AG08396 (cell line): ENCODE results near the gene NAPB.

ENCODE experiments used
- DNase-seq: peaks from one replicate; pipeline ENCODE4 v3.0.0; 2012; ENCODE audit warnings: low spot score, mixed read lengths

The NAPB gene

GRCh38 chr20:23437126-23437899 is 16.0 kb upstream of the NAPB start:
- no peak for DNase-seq

GRCh38 chr20:23436681-23437080 is 15.4 kb upstream of the NAPB start:
- DNase-seq = no peak

DNA sequence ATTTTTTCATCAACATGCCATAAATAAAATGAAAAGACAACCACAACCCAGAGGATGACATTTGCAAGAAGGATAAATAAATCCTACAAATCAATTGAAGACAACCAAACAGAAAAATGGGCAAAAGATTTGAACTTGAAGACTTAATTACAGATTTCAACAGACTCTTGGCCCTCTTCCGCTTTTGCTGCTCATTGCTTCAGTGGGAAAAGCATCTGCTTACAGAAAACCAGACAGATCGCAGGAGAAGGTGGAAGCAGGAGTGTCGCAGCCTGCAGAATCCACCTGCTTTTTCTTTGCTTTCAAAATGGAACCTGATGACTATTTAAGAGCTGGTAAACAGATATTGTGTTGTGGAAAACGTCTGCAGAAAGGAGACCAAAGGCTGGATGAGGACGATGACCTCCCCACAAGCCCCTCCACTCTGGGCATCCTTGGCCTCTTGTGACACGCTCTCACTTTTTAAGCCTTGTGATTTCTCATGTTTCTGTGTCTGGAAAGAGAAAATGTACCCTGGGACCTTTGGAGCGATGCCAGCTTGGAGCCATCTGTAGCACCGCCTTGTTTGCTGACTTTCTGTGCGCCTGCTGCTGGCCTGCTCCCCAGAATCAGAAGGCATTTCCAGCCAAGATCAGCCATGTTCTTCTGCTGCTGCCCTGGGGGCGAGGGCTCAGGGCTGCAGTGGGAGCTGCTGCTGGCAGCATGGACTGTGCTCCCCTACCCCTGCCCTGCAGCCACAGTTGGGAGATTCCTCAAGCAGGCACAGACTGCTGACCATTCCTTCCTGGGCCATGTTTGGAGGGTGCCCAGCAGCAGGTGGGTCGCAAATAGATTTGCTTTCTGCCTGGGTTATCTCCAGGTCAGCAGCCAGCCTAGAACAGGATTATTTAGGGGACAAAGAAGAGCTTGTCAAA is 14.6 kb upstream of the NAPB start:
- no peak for DNase-seq

DNA sequence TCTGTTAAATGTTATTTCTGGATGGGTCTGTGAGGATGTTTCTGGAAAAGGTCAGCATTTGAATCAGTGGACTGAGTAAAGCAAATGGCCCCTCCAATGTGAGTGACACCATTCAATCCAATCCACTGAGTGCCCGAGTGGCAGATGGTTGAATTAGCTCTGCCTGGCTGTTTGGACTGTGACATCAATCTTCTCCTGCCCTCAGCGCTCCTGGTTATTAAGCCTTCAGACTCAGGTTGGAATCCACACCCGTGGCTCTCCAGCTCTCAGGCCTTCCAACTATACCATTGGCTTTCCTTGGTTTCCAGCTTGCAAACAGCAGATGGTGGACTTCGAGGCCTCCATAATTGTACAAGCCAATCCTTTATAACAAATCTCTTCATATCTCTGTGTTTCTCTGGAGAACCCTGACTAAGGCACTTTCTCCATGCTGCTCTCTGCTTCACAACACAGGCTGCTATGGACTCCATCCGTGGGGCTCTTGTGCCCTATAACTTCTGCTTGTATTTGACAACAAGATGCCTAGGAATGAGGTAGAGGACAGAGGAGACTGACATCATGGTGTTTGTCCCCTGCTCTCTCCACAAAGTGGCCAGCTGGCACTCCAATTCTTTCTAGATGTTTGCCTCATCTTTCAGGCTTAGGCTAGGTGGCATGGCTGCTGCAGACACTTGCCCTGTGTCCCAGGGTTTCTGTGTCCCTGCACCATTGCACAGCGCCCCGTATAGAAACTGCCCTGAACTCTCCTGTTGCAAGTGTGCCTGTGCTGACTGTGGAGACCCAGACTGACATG is 13.4 kb upstream of the NAPB start:
- no peak for DNase-seq

DNA sequence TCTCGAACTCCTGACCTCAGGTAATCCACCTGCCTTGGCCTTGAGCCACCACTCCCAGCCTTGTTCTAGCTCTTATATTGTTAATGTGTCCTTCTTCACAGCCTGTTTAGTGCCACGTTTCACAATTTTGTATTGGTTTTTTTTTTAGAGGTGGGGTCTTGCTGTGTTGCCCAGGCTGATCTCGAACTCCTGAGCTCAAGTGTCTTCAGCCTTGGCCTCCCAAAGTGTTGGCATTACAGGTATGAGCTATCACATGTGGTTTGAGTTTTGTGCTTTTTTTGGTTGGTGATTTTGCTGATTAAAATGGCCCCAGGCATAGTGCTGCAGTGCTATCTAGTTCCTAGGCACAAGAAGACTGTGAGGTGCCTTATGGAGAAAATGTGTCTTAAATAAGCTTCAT is 12.3 kb upstream of the NAPB start:
- no peak for DNase-seq

DNA sequence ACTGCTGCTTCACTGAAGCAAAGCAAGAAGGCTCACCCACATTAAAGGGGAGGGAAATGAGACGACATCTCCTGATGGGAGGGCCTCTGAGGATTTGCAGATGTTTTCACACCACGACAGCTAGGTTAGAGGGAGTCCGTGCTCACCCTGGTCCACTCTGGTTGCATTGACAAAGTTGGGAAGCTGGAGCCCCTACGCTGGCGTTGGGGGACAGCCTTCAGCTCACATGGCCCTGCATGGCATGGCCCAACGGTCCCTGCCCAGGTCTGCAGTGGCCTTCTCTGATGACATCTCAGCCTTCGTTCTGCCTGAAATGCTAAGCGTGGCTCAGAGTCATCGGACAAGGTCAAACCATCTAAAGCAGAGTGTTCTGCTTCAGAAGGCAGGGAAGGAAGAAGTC is 3.8 kb upstream of the NAPB start:
- no peak for DNase-seq

DNA sequence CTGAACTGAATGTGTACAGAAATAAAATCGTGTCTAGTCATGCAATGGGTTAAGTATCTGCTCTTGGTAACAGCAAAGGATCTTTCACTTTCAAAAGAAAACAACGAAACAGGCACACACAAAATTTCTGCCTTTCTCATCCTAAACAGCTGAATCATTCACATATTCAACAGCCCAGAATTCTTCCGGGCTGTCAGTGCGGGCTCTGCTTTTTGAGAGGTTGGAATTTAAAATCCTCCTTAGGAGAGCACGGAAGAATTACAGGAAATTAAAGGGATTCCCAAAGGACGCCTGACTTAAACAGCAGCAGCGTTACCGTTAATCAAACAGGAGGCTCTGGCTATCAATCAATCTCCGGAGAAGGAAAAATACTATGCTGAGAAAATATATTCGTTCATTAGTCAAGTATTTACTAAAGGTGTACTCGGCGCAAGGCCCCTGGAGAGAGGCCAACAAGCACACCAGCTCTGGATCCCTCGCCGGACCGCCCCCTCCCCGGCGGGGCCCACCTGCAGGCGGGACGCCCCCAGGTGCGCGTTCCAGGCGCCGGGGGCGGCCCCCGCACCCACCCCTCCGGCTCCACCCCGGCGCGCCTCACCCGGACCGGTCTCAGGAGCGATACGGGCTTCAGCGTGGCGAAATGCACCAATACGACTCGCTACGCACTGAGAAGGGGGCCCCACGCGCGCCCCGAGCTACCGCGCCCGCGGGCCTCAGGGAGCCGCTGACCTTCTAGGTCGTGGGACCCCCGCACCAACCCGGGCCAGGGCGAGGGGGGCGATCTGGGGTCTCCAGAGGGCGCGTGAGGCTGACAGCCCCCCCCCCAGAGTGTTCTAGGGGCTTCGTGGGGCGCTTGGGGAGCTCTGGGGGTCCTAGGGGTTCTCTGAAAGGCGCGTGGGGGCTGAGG is 1.0 kb downstream of the NAPB start:
- DNase-seq = peak; percentile 76

DNA sequence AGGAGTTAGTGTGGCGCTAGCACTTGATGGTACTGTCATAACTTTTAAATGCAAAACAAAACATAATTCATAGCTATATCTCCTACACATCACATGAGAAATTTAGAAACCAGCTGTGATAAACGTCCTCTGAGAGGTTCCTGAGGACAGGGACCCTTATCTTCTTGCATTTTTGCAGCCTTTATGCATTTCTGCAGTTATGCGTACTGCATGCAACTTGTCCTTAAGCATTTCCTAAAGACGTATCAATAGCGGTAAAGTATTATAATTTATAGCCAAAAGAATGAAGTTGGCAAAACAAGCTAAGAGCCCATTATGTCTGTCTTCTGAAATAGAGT is 1.7 kb downstream of the NAPB start:
- no peak for DNase-seq

DNA sequence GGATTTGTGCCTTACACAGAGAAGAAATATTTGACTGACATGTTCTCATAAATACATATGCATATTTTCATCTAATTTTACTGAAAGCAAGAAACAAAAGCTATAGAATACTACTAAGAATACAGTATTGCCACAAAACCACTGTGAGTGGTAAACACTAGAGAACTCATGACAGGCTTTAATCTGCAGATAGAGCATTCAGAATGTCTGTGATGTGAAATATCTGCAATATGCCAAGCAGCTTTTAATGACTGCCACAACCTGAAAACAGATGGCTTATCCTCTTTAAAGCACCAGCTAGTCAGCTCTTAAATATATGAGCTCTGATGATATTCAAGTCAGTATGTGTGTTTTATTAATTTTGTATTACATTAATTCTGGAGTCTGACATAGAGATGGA is 3.4 kb downstream of the NAPB start:
- DNase-seq = no peak

DNA sequence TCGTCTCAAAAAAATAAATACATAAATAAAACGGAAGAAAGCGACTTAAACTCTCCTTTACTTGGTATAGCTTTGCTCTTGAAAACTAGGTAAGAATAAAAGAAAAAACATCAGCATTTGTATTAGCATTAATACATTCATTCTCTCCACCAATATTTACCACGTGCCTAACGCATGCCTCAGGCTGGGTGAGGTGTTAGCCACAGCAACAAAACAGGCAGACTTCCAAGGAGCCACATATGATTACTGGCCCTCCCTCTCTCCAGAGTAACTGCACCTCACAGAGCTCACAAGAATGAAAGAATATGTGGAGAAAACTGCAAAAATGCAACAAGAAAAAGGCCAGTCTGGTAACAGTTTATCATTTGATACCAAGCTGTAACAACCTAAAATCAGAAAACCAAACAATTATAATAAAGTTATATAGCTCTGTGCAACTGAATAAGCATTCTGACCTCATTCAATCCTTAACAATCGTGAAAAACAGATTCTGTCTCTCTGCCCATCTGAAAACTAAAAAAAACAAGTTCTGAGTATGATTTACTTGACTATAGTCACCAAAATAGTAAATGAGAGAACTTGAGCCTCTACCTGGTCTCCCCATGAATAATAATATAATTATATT is 5.2 kb downstream of the NAPB start:
- no peak for DNase-seq

DNA sequence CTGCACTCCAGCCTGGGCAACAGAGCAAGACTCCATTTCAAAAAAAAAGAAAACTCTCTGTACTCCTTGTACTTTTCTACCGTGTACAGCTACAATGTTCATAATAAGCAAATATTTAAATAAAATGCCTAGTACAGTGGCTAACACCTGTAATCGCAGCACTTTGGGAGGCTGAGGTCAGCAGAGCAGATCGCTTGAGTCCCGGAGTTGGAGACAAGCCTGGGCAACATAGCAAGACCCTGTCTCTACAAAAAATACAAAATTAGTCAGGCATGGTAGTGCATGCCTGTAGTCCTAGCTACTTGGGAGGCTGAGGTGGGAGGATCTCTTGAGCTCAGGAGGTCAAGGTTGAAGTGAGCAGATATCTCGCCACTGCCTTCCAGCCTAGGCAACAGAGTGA is 5.7 kb downstream of the NAPB start:
- DNase-seq = no peak

- no peak for DNase-seq
These were observed 6.6 kb downstream of the NAPB start for GRCh38 chr20:23414526-23415188.

- DNase-seq = no peak
These were observed 7.3 kb downstream of the NAPB start for GRCh38 chr20:23413862-23414422.

DNA sequence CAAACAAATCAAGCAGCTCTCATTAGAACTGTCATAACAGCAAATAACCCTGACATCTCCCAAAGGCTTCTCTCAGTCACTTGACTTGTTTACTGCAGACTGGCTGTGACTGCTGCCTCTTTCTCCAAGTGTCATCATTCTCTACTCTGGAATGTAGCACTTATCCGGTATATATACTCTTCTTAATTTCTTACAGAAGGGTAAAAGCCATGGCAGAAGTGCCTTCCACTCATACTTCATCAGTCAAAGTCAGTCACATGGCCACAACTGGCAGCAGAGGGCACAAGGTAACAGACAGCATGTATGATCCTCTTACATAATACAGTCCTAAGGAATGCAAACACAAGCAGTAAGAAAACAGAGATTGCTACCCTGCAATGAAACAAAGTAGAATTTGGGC is 9.3 kb downstream of the NAPB start:
- DNase-seq = no peak

DNA sequence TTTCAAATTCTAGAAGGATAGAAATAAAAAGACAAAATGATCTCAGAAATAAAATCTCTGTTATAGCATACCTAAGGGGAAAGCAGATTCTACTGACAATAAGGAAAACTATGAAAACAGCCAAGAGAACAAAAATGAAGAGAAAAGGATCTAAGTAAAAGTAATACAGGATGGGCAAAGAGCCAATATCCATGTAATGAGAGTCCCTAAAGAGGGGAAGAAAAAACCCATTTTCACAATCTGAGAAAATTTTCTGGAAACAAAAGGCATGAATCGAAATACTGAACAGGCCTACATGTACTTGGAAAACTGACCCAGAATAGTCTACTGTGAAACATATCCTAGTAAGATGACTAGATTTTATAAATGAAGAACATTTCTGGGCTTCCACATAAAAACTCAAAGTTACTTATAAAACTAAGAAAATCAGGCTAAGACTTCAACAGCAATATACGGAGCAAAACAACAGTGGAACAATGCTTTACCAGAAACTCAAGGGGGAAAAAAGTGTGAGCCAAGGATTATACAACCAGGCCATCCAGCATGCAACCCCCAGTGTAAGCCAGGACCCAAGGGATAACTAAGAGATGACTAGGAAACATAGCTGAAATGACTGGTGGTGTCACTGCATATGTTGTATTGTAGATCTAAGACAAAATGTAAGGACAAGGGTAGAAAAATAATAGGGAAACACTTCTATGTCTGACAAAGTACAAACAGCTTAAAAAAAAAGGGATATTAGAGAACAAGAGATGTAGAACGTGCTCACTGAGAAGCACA is 10.2 kb downstream of the NAPB start:
- DNase-seq = no peak

DNA sequence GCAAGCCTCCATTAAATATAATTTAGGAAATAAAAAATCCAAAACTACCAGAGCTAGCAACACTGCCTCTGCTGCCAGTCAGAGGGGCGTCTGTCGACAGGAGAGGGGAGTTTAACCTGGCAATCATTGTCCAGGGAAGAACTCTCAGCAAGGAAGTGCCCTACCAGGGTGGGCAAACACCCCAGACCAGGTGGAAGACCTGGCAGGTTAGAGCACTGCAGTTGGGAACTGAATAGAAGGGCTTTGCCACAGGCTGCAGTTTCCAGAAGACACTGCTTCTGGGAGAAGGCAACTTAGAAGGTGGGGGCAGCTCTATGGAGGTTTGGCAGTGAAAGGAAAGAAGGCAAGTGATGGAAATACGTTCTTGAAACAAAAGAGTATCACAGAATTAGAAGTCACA is 11.5 kb downstream of the NAPB start:
- DNase-seq = no peak

- DNase-seq = no peak
These were observed 12.3 kb downstream of the NAPB start for GRCh38 chr20:23408957-23409356.

- no peak for DNase-seq
These were observed 13.4 kb downstream of the NAPB start for GRCh38 chr20:23407781-23408464.

GRCh38 chr20:23406880-23407279 is 14.4 kb downstream of the NAPB start:
- no peak for DNase-seq
